ENCODE data around the gene FBP1. TPM values are rescaled to one million over a fixed set of nuclear protein-coding genes. Genes with fewer than 3 reads are reported as not detected.

The FBP1 gene
- total RNA-seq, 2 donors from 2014 or later: 0.95 to 1.0 TPM

- Histone ChIP-seq H3K9me3 (ENCODE audit: control insufficient read depth, low read length) (no peaks in the 10 kb centered on the region), H3K27me3 (ENCODE audit: control insufficient read depth, insufficient read depth, low read length, poor library complexity, severe bottlenecking) (peaks cover 32% of the 10 kb centered on the region), H3K36me3 (ENCODE audit: control insufficient read depth, insufficient read depth, low read length) (no peaks in the 10 kb centered on the region), H3K4me1 (ENCODE audit: control insufficient read depth, insufficient read depth, low read length) (peaks cover 5% of the 10 kb centered on the region), H3K27ac (ENCODE audit: low read depth, low read length) (no peak overlapping the region), H3K4me3 (ENCODE audit: low read length) (no peak overlapping the region), H3K9ac (ENCODE audit: extremely low read depth, low read length, poor library complexity, severe bottlenecking) (no peak overlapping the region)
- H3K4me1 Mint-ChIP-seq: peaks cover 12% of the 10 kb centered on the region
- peaks cover 74% of the 10 kb centered on the region for H3K27me3 Mint-ChIP-seq (ENCODE audit: insufficient read depth)
- DNase-seq: no peak
- WGBS, 2 experiments (ENCODE audit: insufficient coverage in 1 of 2, insufficient read length in 1 of 2): 85 to 100% methylated on average over 3 to 8 of the region's 8 CpGs
- no peaks in the 10 kb centered on the region for H3K9me3 Mint-ChIP-seq
- no peaks in the 10 kb centered on the region for H3K36me3 Mint-ChIP-seq (ENCODE audit: low read depth)
- no peak for TF ChIP-seq CTCF (conservative IDR thresholded peaks at IDR 0.05)
- no peak overlapping the region for H3K27ac Mint-ChIP-seq
- no peak overlapping the region for H3K4me3 Mint-ChIP-seq
Measured at GRCh38 chr9:94679587-94679986, 40.3 kb upstream of the FBP1 start.

- H3K36me3 ChIP-seq (ENCODE audit: control insufficient read depth, insufficient read depth, low read length): no peaks in the 10 kb centered on the region
- peaks cover 5% of the 10 kb centered on the region for H3K4me1 ChIP-seq (ENCODE audit: control insufficient read depth, insufficient read depth, low read length)
- WGBS, 2 experiments (ENCODE audit: insufficient coverage in 1 of 2, insufficient read length in 1 of 2): 90 to 96% methylated on average over 4 of the region's 4 CpGs
- Mint-ChIP-seq H3K36me3 (ENCODE audit: low read depth) (no peaks in the 10 kb centered on the region), H3K9me3 (peaks cover 2% of the 10 kb centered on the region), H3K4me1 (peaks cover 12% of the 10 kb centered on the region), H3K27me3 (ENCODE audit: insufficient read depth) (peaks cover 70% of the 10 kb centered on the region), H3K4me3 (no peak overlapping the region), H3K27ac (no peak overlapping the region)
- H3K27me3 ChIP-seq (ENCODE audit: control insufficient read depth, insufficient read depth, low read length, poor library complexity, severe bottlenecking): peaks cover 32% of the 10 kb centered on the region
- DNase-seq: no peak
- H3K27ac ChIP-seq (ENCODE audit: low read depth, low read length): no peak overlapping the region
- no peak for TF ChIP-seq CTCF (conservative IDR thresholded peaks at IDR 0.05)
- no peak overlapping the region for H3K9ac ChIP-seq (ENCODE audit: extremely low read depth, low read length, poor library complexity, severe bottlenecking)
- no peaks in the 10 kb centered on the region for H3K9me3 ChIP-seq (ENCODE audit: control insufficient read depth, low read length)
- H3K4me3 ChIP-seq (ENCODE audit: low read length): no peak overlapping the region
Measured at GRCh38 chr9:94677929-94678328, 38.6 kb upstream of the FBP1 start.

GRCh38 chr9:94676446-94677131 lies 37.3 kb upstream of the FBP1 start:
- Histone ChIP-seq H3K36me3 (ENCODE audit: control insufficient read depth, insufficient read depth, low read length) (no peaks in the 10 kb centered on the region), H3K27ac (ENCODE audit: low read depth, low read length) (no peak overlapping the region), H3K9ac (ENCODE audit: extremely low read depth, low read length, poor library complexity, severe bottlenecking) (no peak overlapping the region), H3K4me1 (ENCODE audit: control insufficient read depth, insufficient read depth, low read length) (peaks cover 5% of the 10 kb centered on the region), H3K4me3 (ENCODE audit: low read length) (no peak overlapping the region), H3K27me3 (ENCODE audit: control insufficient read depth, insufficient read depth, low read length, poor library complexity, severe bottlenecking) (peaks cover 32% of the 10 kb centered on the region), H3K9me3 (ENCODE audit: control insufficient read depth, low read length) (no peaks in the 10 kb centered on the region)
- WGBS, 2 experiments (ENCODE audit: insufficient coverage in 1 of 2, insufficient read length in 1 of 2): 91 to 94% methylated on average over 7 to 9 of the region's 9 CpGs
- H3K36me3 Mint-ChIP-seq (ENCODE audit: low read depth): no peaks in the 10 kb centered on the region
- no peak overlapping the region for H3K4me3 Mint-ChIP-seq
- H3K4me1 Mint-ChIP-seq: peaks cover 12% of the 10 kb centered on the region
- peaks cover 2% of the 10 kb centered on the region for H3K9me3 Mint-ChIP-seq
- no peak overlapping the region for H3K27ac Mint-ChIP-seq
- TF ChIP-seq CTCF (conservative IDR thresholded peaks at IDR 0.05): no peak
- no peak for DNase-seq
- H3K27me3 Mint-ChIP-seq (ENCODE audit: insufficient read depth): peaks cover 77% of the 10 kb centered on the region
